Endothelial cell (in vitro differentiated cells): ENCODE measurements around the gene TMEM135. TPM values are rescaled to one million over a fixed set of nuclear protein-coding genes. Genes with fewer than 3 reads are reported as not detected.
A peak's percentile ranks its signal among the peaks of the same experiment; 100 is the strongest.

ENCODE experiments used
- DNase-seq: peaks from one replicate; pipeline ENCODE4 v3.0.0; 2021; ENCODE audit warnings: low spot score
- H3K27ac Mint-ChIP-seq: one replicate; pipeline ENCODE4 v1.8.0; 2021; ENCODE audit warnings: mixed read lengths, inconsistent platforms; ENCODE audit not compliant: unreplicated experiment
- H3K27me3 Mint-ChIP-seq: one replicate; pipeline ENCODE4 v1.8.0; 2021; ENCODE audit warnings: mild to moderate bottlenecking, moderate library complexity, mixed read lengths, inconsistent platforms; ENCODE audit not compliant: unreplicated experiment
- H3K36me3 Mint-ChIP-seq: one replicate; pipeline ENCODE4 v1.8.0; 2021; ENCODE audit warnings: mild to moderate bottlenecking, low read depth, mixed read lengths, inconsistent platforms; ENCODE audit not compliant: unreplicated experiment
- H3K4me1 Mint-ChIP-seq: one replicate; pipeline ENCODE4 v1.8.0; 2021; ENCODE audit warnings: mild to moderate bottlenecking, mixed read lengths, inconsistent platforms; ENCODE audit not compliant: unreplicated experiment
- H3K4me3 Mint-ChIP-seq: one replicate; pipeline ENCODE4 v1.8.0; 2021; ENCODE audit warnings: mild to moderate bottlenecking, mixed read lengths, inconsistent platforms; ENCODE audit not compliant: unreplicated experiment
- H3K9me3 Mint-ChIP-seq: one replicate; pipeline ENCODE4 v1.8.0; 2021; ENCODE audit warnings: mixed read lengths, inconsistent platforms; ENCODE audit not compliant: unreplicated experiment
- CTCF ChIP-seq: fragments of 200-600 bp; sonication (generic); IDR thresholded peaks from one replicate; pipeline ENCODE4 v1.5.0; 2021; ENCODE audit warnings: antibody characterized with exemption; ENCODE audit not compliant: unreplicated experiment
- total RNA-seq: library from RNA; stranded (reverse); fragmentation: NEBNext Ultra II Directional; extraction: Animal tissue kit (Norgen Biotek cat#: 25700); gene quantifications from one replicate; pipeline ENCODE4 v1.2.1, GENCODE V29; 2021; ENCODE audit not compliant: unreplicated experiment

Gene TMEM135
- total RNA-seq, 1 donor from 2014 or later: 49.7 TPM

- DNase-seq: no peak
- H3K4me3 Mint-ChIP-seq: no peak overlapping the region
- no peaks in the 10 kb centered on the region for H3K9me3 Mint-ChIP-seq
- peaks cover 55% of the 10 kb centered on the region for H3K4me1 Mint-ChIP-seq
- H3K27me3 Mint-ChIP-seq: peaks cover 1% of the 10 kb centered on the region
- peak overlapping the region; percentile 53 for H3K27ac Mint-ChIP-seq
- TF ChIP-seq CTCF: no peak
- H3K36me3 Mint-ChIP-seq: no peaks in the 10 kb centered on the region
Observed at GRCh38 chr11:87256694-87257340, 219.1 kb downstream of the TMEM135 start.

- H3K36me3 Mint-ChIP-seq: no peaks in the 10 kb centered on the region
- peaks cover 58% of the 10 kb centered on the region for H3K4me1 Mint-ChIP-seq
Observed at GRCh38 chr11:87258171-87258833, 220.6 kb downstream of the TMEM135 start.

GRCh38 chr11:87259736-87260135 is 222.0 kb downstream of the TMEM135 start:
- no peak for TF ChIP-seq CTCF
- H3K9me3 Mint-ChIP-seq: no peaks in the 10 kb centered on the region
- no peaks in the 10 kb centered on the region for H3K36me3 Mint-ChIP-seq
- no peak for DNase-seq
- peaks cover 1% of the 10 kb centered on the region for H3K27me3 Mint-ChIP-seq
- H3K4me3 Mint-ChIP-seq: no peak overlapping the region
- H3K4me1 Mint-ChIP-seq: peaks cover 55% of the 10 kb centered on the region
- peak overlapping the region; percentile 91 for H3K27ac Mint-ChIP-seq

More at GRCh38 chr11:87258171-87258833, 220.6 kb downstream of the TMEM135 start:
- H3K9me3 Mint-ChIP-seq: no peaks in the 10 kb centered on the region
- H3K27me3 Mint-ChIP-seq: peaks cover 1% of the 10 kb centered on the region
- H3K27ac Mint-ChIP-seq: peak overlapping the region; percentile 91
- peak; percentile 25 for DNase-seq
- H3K4me3 Mint-ChIP-seq: no peak overlapping the region
- TF ChIP-seq CTCF: no peak

- Mint-ChIP-seq H3K27ac (peak overlapping the region; percentile 73), H3K27me3 (peaks cover 1% of the 10 kb centered on the region), H3K9me3 (no peaks in the 10 kb centered on the region), H3K4me3 (no peak overlapping the region), H3K36me3 (no peaks in the 10 kb centered on the region), H3K4me1 (peaks cover 47% of the 10 kb centered on the region)
- no peak for TF ChIP-seq CTCF
- no peak for DNase-seq
Observed at GRCh38 chr11:87260811-87261210, 223.1 kb downstream of the TMEM135 start.

- no peak for DNase-seq
- H3K36me3 Mint-ChIP-seq: no peaks in the 10 kb centered on the region
- no peaks in the 10 kb centered on the region for H3K9me3 Mint-ChIP-seq
- H3K27me3 Mint-ChIP-seq: peaks cover 3% of the 10 kb centered on the region
- no peak for TF ChIP-seq CTCF
- no peak overlapping the region for H3K4me3 Mint-ChIP-seq
- peaks cover 36% of the 10 kb centered on the region for H3K4me1 Mint-ChIP-seq
- no peak overlapping the region for H3K27ac Mint-ChIP-seq
Observed at GRCh38 chr11:87263264-87263838, 225.6 kb downstream of the TMEM135 start.
